GM12864 (cell line): ENCODE results near the gene KLKB1.
A peak's percentile ranks its signal among the peaks of the same experiment; 100 is the strongest.

Experiments used
- DNase-seq: peaks from one replicate; pipeline ENCODE4 v3.0.0-alpha.2; 2011; ENCODE audit warnings: low read depth
- H3K4me3 ChIP-seq: 2 replicates; pipeline ENCODE4 v1.5.1; 2011; ENCODE audit warnings: mild to moderate bottlenecking, low read depth, low read length, control low read depth
- TF ChIP-seq, protein P1 (sequence below): IDR thresholded peaks from 2 replicates; pipeline ENCODE4 v1.5.1; 2011; ENCODE audit warnings: low read depth, mild to moderate bottlenecking, moderate library complexity, low read length, control low read depth, inconsistent platforms; ENCODE audit errors: missing control alignments

KLKB1 gene

DNA sequence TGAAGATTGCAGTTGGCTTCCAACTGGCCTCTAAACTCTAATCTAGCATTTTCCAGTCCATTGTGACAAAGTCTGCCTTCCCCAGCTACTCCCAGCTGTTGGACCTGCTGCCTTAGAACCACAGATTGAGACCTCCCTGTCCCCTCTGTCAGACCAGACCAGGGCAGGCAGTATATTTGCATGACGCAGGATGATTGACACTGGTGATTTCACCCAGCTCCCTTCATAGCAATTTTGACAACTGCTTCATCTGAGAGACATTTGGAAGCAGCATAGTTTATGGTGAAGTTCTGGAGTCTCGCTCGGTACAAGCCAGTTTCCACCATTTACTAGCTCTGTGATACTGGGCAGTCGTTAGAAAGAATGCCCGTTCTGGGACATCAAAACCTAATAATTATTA is 33.5 kb upstream of the KLKB1 start:
- H3K4me3 ChIP-seq = no peak overlapping the region
- DNase-seq = no peak
- TF ChIP-seq, protein P1, sequence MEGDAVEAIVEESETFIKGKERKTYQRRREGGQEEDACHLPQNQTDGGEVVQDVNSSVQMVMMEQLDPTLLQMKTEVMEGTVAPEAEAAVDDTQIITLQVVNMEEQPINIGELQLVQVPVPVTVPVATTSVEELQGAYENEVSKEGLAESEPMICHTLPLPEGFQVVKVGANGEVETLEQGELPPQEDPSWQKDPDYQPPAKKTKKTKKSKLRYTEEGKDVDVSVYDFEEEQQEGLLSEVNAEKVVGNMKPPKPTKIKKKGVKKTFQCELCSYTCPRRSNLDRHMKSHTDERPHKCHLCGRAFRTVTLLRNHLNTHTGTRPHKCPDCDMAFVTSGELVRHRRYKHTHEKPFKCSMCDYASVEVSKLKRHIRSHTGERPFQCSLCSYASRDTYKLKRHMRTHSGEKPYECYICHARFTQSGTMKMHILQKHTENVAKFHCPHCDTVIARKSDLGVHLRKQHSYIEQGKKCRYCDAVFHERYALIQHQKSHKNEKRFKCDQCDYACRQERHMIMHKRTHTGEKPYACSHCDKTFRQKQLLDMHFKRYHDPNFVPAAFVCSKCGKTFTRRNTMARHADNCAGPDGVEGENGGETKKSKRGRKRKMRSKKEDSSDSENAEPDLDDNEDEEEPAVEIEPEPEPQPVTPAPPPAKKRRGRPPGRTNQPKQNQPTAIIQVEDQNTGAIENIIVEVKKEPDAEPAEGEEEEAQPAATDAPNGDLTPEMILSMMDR = no peak

DNA sequence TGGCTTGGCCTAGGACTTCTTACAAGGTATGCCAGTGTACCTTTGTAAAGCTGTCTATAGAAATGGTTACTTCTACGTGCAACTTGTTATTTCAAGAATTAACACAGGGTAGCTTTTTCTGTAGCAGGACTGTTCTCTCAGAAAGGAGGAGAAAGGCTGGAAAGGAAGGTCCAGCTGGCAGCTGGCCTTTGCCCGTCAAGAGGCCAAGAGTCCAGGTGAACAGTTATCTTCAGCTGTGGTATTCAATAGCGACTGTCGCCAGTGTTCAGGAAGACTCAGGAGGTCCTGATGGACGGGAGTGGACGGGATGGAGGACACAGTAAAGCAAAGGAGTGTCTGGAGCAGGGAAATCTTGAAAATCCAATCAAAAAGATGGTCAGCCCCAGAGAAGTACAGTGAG is 31.2 kb upstream of the KLKB1 start:
- H3K4me3 ChIP-seq = no peak overlapping the region
- DNase-seq = no peak
- TF ChIP-seq, protein P1 = no peak

DNA sequence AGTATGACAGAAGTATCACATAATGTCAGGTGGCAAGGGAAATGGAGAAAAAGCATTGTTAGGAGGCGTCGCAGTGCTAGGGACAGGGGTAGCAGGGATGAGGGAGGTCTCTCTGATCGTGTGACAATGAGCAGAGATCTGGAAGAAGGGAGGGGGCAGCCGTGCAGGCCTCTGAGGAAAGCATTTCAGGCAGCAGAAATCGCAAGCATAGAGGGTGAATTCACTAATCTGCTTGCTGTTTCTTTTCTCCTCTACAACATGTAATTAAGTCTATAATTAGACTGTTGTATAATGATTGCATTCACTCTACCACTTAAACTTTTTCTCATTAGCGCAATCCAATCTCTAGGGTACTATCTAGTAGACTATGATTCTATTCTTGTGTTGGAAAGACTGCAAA is 26.8 kb upstream of the KLKB1 start:
- TF ChIP-seq, protein P1 = no peak
- DNase-seq = no peak
- H3K4me3 ChIP-seq = no peak overlapping the region

DNA sequence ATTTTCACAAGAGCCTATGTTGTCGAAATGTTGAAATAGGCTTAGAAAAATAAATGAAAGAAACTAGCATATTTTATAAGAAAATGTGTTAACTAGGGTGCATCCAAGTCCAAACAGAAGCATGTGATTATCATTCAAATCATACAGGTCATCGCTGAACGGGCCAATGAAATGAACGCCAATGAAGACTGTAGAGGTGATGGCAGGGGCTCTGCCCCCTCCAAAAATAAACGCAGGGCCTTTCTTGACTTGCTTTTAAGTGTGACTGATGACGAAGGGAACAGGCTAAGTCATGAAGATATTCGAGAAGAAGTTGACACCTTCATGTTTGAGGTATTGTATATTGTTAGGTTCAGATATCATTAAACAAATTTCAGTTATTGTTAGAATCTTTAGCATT is 26.3 kb upstream of the KLKB1 start:
- TF ChIP-seq, protein P1 = no peak
- DNase-seq = no peak

DNA sequence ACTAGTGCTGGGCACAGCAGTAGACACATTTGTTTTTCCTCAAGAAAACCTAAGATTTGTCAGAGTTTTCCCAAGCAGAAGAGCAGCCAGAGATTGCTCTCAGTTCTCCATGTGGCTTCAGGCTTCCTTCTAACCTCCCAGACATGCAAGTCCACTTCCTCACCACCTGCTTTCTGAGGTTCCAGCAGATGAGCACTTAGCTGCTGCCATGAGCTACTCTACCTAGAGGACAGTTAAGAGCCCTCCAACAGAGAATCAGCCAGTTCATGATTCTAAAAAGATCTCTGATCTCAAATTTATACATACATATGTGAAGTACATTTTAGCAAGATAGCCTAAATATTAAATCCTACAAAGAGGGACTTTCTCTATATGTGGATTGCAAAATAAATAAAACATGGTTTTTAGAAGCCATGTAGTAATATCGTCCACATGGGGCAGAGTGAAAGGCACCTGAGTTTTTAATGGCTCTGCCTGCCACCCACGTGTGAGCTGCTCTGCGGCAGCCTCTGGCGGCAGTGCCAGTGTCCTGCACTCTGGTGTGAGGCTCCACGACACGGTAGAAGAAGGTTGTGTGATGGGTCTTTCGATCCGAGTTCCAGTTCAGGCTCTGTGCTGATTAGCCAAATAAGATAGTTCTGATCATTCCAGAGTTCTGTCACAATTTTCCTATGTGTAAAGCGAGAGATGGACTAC is 25.6 kb upstream of the KLKB1 start:
- TF ChIP-seq, protein P1 = peak; percentile 83
- DNase-seq = no peak
- H3K4me3 ChIP-seq = no peak overlapping the region

More for the DNA sequence above, 26.3 kb upstream of the KLKB1 start:
- H3K4me3 ChIP-seq = no peak overlapping the region

DNA sequence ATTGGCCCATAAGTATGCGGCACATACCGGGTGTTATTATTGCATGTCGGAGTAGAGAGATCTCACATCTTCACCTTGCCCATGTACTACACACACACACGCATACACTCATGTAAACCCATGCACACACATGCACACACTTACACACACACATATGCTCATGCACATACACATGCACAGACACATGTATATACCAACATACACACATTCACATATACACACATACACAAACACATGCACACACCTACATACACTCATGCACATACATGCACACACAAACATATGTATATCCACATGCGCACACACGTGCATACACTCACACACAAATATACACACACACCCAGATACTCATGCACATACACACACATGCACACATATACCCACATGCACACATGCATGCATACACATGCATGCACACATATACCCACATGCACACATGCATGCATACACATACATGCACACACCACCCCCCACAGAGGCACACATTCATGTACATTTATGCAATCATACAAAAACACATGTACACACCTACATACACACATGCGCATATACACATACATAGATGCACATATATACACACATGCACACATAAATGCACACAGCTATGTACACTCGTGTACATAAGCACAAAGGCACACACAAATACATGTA is 24.7 kb upstream of the KLKB1 start:
- DNase-seq = no peak
- no peak overlapping the region for H3K4me3 ChIP-seq
- TF ChIP-seq, protein P1 = no peak

DNA sequence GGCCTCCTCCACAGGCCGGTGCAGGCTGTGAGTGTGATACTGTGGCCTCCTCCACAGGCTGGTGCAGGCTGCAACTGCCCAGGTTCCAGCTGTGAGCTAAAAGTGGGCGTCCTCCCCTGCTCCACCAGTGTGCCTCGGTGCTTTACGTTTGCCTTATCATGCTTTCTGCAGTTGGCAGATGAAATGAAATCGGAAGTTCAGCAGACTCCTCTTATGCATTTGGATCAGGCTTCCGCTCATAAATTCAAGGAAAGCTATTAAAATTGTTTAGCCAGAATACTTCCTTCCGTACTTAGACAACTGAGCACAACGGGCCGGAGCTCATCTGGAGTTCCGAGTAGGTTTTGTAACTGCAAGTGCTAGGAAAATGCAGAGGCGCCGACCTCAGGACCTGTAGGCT is 23.9 kb upstream of the KLKB1 start:
- DNase-seq = no peak
- TF ChIP-seq, protein P1 = no peak
- no peak overlapping the region for H3K4me3 ChIP-seq
